K562 (cell line): ENCODE data around the gene IL18RAP. TPM values are rescaled to one million over a fixed set of nuclear protein-coding genes. Genes with fewer than 3 reads are reported as not detected.

Source experiments
- ATAC-seq: fragments of 200-7000 bp; cut with Tn5 transposase; 3 replicates; pipeline ENCODE4 v1.9.1; 2020; ENCODE audit warnings: moderate library complexity
- BruUV-seq: library from RNA; stranded (reverse); fragments of 400-500 nt; replicated peaks from 2 replicates; lab custom pipeline; 2021; lab: Mats Ljungman, UMichigan
- CTCF ChIA-PET: fragments of 300-600 bp; formaldehyde crosslinking; extraction: SDS; loops from one replicate; lab custom pipeline; 2021; ENCODE audit warnings: low intra/inter-chr PET ratio; lab: Yijun Ruan, JAX
- POLR2A ChIA-PET: fragments of 300-600, 350-650 bp; sonication (Branson Sonifier 250); formaldehyde crosslinking; extraction: SDS; loops from one replicate; lab custom pipeline; 2021; ENCODE audit warnings: antibody characterized with exemption, inconsistent platforms; lab: Yijun Ruan, JAX
- DNase-seq, 4 experiments: peaks; one replicate each; pipeline versions ENCODE4 v3.0.0 to v3.0.0-alpha.2; 2011 to 2018; ENCODE audit warnings: low spot score in 3 of 4, mixed read lengths in 3 of 4; ENCODE audit errors: extremely low read depth in 1 of 4
- FAIRE-seq: peaks from 2 replicates; lab custom pipeline; 2011; peaks lifted over from hg19 to GRCh38; lab: Jason Lieb, UNC
- H2AFZ ChIP-seq: 2 replicates; pipeline ENCODE4 v1.6.0; 2011; ENCODE audit warnings: low read depth, low read length, control low read depth, inconsistent platforms
- H3K27ac ChIP-seq: fragments of 200-600 bp; 3 replicates; pipeline ENCODE4 v1.8.0; 2011; ENCODE audit warnings: low read depth, mild to moderate bottlenecking, control low read depth, inconsistent platforms, low read length, moderate library complexity, mixed read lengths; ENCODE audit errors: extremely low read depth
- H3K27me3 ChIP-seq, 2 experiments: fragments of 300-600 bp in 1 of 2; 2 replicates in 1 of 2; 3 replicates in 1 of 2; pipeline versions ENCODE4 v1.6.0 to v1.8.0; 2011; ENCODE audit warnings: inconsistent platforms in 2 of 2, low read length in 2 of 2, mild to moderate bottlenecking in 1 of 2, mixed read lengths in 1 of 2, moderate library complexity in 1 of 2; ENCODE audit not compliant: control insufficient read depth in 2 of 2, insufficient read depth in 2 of 2
- H3K36me3 ChIP-seq: fragments of 300-600 bp; 3 replicates; pipeline ENCODE4 v1.8.0; 2011; ENCODE audit warnings: mild to moderate bottlenecking, low read length, inconsistent platforms; ENCODE audit not compliant: control insufficient read depth, insufficient read depth
- H3K4me1 ChIP-seq, 2 experiments: fragments of 200-600 bp in 1 of 2; replicated peaks in 1 of 2; 2 replicates in 1 of 2; 3 replicates in 1 of 2; pipeline versions ENCODE4 v1.5.1 to v1.8.0; 2011; ENCODE audit warnings: inconsistent platforms in 2 of 2, low read length in 2 of 2, mild to moderate bottlenecking in 1 of 2, mixed read lengths in 1 of 2, moderate library complexity in 1 of 2; ENCODE audit not compliant: control insufficient read depth in 2 of 2, insufficient read depth in 2 of 2
- H3K4me2 ChIP-seq: 2 replicates; pipeline ENCODE4 v1.6.1; 2011; ENCODE audit warnings: low read length, control low read depth, inconsistent platforms, mixed read lengths; ENCODE audit not compliant: insufficient read depth
- H3K4me3 ChIP-seq: fragments of 200-600 bp; sonication (generic), shearing (Covaris generic); 2 replicates; pipeline ENCODE4 v1.5.1; 2016; ENCODE audit warnings: control low read depth, inconsistent platforms
- H3K79me2 ChIP-seq: fragments of 200-600 bp; 3 replicates; pipeline ENCODE4 v1.8.0; 2011; ENCODE audit warnings: low read length, inconsistent platforms; ENCODE audit not compliant: control insufficient read depth, insufficient read depth
- H3K9ac ChIP-seq, 2 experiments: 2 replicates each; pipeline versions ENCODE4 v1.6.0 to v1.6.1; 2011; ENCODE audit warnings: low read depth in 2 of 2, low read length in 2 of 2, control low read depth in 1 of 2, inconsistent platforms in 1 of 2, mild to moderate bottlenecking in 1 of 2, mixed read lengths in 1 of 2; ENCODE audit not compliant: insufficient read depth in 1 of 2
- H3K9me1 ChIP-seq: one replicate; pipeline ENCODE4 v1.6.0; 2011; ENCODE audit warnings: inconsistent platforms, mild to moderate bottlenecking, low read length, moderate library complexity; ENCODE audit not compliant: control insufficient read depth, insufficient read depth
- H3K9me3 ChIP-seq: replicated peaks from 2 replicates; pipeline ENCODE4 v1.5.1; 2011; ENCODE audit warnings: low read depth, low read length, inconsistent platforms; ENCODE audit not compliant: control insufficient read depth, insufficient read depth
- H4K20me1 ChIP-seq: replicated peaks from 2 replicates; pipeline ENCODE4 v1.6.1; 2011; ENCODE audit warnings: low read length, inconsistent platforms, mixed read lengths; ENCODE audit not compliant: control insufficient read depth, insufficient read depth
- CHD1 ChIP-seq: fragments of 200-600 bp; sonication (generic); IDR thresholded peaks from one replicate; pipeline ENCODE4 v1.6.1; 2012; ENCODE audit warnings: mild to moderate bottlenecking, moderate library complexity, low read length, inconsistent platforms
- KDM4B ChIP-seq, 2 experiments: fragments of 450-650 bp in 1 of 2; sonication (generic) in 1 of 2; IDR thresholded peaks; 2 replicates each; pipeline ENCODE4 v1.6.1; 2016 to 2017; ENCODE audit warnings: borderline replicate concordance in 2 of 2, antibody characterized with exemption in 1 of 2, low read depth in 1 of 2, mild to moderate bottlenecking in 1 of 2
- PHF20 ChIP-seq: fragments of 450-650 bp; IDR thresholded peaks from 2 replicates; pipeline ENCODE4 v1.6.1; 2018; ENCODE audit not compliant: partially characterized antibody
- PPARD ChIP-seq: fragments of 250-450 bp; sonication (Bioruptor Pico); IDR thresholded peaks from 2 replicates; pipeline ENCODE4 v1.8.0; 2022; ENCODE audit warnings: inconsistent platforms, mild to moderate bottlenecking, moderate library complexity
- TCF3 ChIP-seq: sonication (generic); formaldehyde crosslinking; IDR thresholded peaks from 2 replicates; pipeline ENCODE4 v1.4.0; 2020; ENCODE audit warnings: mild to moderate bottlenecking, missing genetic modification reagents
- THAP12 ChIP-seq: fragments of 250-450 bp; sonication (Bioruptor Pico); IDR thresholded peaks from 2 replicates; pipeline ENCODE4 v1.9.0; 2021; ENCODE audit warnings: mild to moderate bottlenecking, inconsistent platforms
- ZBTB33 ChIP-seq: sonication (generic); formaldehyde crosslinking; IDR thresholded peaks from 2 replicates; pipeline ENCODE4 v1.8.1; 2023; ENCODE audit warnings: mild to moderate bottlenecking, missing genetic modification reagents
- ZBTB5 ChIP-seq: fragments of 450-650 bp; IDR thresholded peaks from 2 replicates; pipeline ENCODE4 v1.6.1; 2017; ENCODE audit warnings: antibody characterized with exemption
- ZBTB7A ChIP-seq: IDR thresholded peaks from 2 replicates; pipeline ENCODE4 v1.6.1; 2011; ENCODE audit warnings: low read depth, mild to moderate bottlenecking, low read length, moderate library complexity, borderline replicate concordance; ENCODE audit not compliant: control insufficient read depth
- ZNF717 ChIP-seq: fragments of 250-450 bp; sonication (Bioruptor Pico); IDR thresholded peaks from 2 replicates; pipeline ENCODE4 v1.5.0; 2021
- WGBS: fragments of 100-300 bp; shearing (Covaris generic); methylation state at CpG from one replicate; pipeline ENCODE4 v1.1.6; 2016; ENCODE audit warnings: low coverage, mixed read lengths; ENCODE audit not compliant: insufficient coverage; ENCODE audit errors: missing lambda C conversion rate; 5-methylcytosine and 5-hydroxymethylcytosine counted together
- in situ Hi-C: fragments of 300-500 bp; cut with MboI; formaldehyde crosslinking; loops from 4 replicates; pipeline ENCODE4 v1.15.0; 2018; ENCODE audit warnings: inconsistent platforms, mixed read lengths
- intact Hi-C: fragments of 100-400 bp; cut with micrococcal nuclease; formaldehyde crosslinking; loops from 2 replicates; pipeline ENCODE4 v1.14.2; 2022
- polyA plus RNA-seq, 8 experiments: library from polyadenylated mRNA; depleted of rRNA in 4 of 8; stranded (reverse) in 5 of 8; unstranded in 3 of 8; fragments of >200 nt; fragmentation: Nextera tagmentation in 2 of 8; fragmentation: Illumina TruSeq in 1 of 8; extraction: Ambion mirVana in 2 of 8; extraction: Trizol in 1 of 8; gene quantifications; 2 replicates each; pipeline versions ENCODE4 v1.2.1 to v1.2.3, GENCODE V29; 2011 to 2014; ENCODE audit warnings: inconsistent platforms in 1 of 8, missing spikeins in 1 of 8
- total RNA-seq, 7 experiments: library from RNA; depleted of rRNA in 6 of 7; stranded (reverse); fragments of >200 nt in 6 of 7; fragmentation: Illumina TruSeq in 2 of 7; extraction: Trizol in 2 of 7; gene quantifications; 2 replicates each; pipeline versions ENCODE4 v1.2.1 to v1.2.3, GENCODE V29; 2011 to 2021; ENCODE audit warnings: low replicate concordance in 1 of 7

IL18RAP gene
- total and polyA plus RNA-seq, 9 of the 15 experiments (the other 6 are each of a cell fraction or from before 2014, with no cell fraction given) = 1.1 to 20.5 (median 5.8) TPM

GRCh38 chr2:102499558-102499957, 76.6 kb downstream of the IL18RAP start:
- ATAC-seq = no peak
- H2AFZ ChIP-seq = no peak overlapping the region
- TF ChIP-seq ZBTB7A (no peak), ZNF717 (CRISPR knock-in tag) (no peak), THAP12 (CRISPR knock-in tag) (no peak), CHD1 (no peak), ZBTB5 (no peak), ZBTB33 (CRISPR knock-in tag) (no peak), PHF20 (no peak), TCF3 (CRISPR knock-in tag) (no peak), PPARD (CRISPR knock-in tag) (no peak), KDM4B (IDR thresholded peaks at IDR 0.05; ENCODE audit: borderline replicate concordance in 2 of 2, low read depth in 1 of 2) (no peak)
- H3K9ac ChIP-seq = no peak overlapping the region
- in situ Hi-C loops = no loop called here
- H4K20me1 ChIP-seq = no peaks in the 10 kb centered on the region
- ChIA-PET POLR2A (interaction anchor here (0.5 to 0.7 kb wide), 2 partner anchors 12 to 500 kb away, joined by 3 read pairs; no protein-coding TSS in a partner anchor), CTCF (no interaction called here)
- H3K9me1 ChIP-seq = no peaks in the 10 kb centered on the region
- H3K27me3 ChIP-seq = peaks cover 5 to 19% of the 10 kb centered on the region in 2 experiments; a peak in 3 of 5 replicates
- no peak for FAIRE-seq
- peaks cover 0 to 3% of the 10 kb centered on the region in 2 experiments; a peak in 1 of 5 replicates for H3K4me1 ChIP-seq
- no peaks in the 10 kb centered on the region for H3K9me3 ChIP-seq
- H3K27ac ChIP-seq = no peak overlapping the region
- H3K79me2 ChIP-seq = no peaks in the 10 kb centered on the region
- H3K36me3 ChIP-seq = no peaks in the 10 kb centered on the region
- 0% methylated on average over 1 of the region's 1 CpG for WGBS
- no TSS peak for BruUV-seq
- intact Hi-C loops = no loop called here
- no peak for DNase-seq
- no peak overlapping the region for H3K4me2 ChIP-seq
- no peak overlapping the region for H3K4me3 ChIP-seq
